ACC112 (cell line): Measurements from ENCODE around the gene NCAPG2.
A peak's percentile ranks its signal among the peaks of the same experiment; 100 is the strongest.

Experiments used
- H2AFZ ChIP-seq: fragments of 200-600 bp; sonication (generic); one replicate; pipeline ENCODE4 v1.6.0; 2017; ENCODE audit warnings: antibody characterized with exemption, low read length; ENCODE audit not compliant: unreplicated experiment
- H3K27ac ChIP-seq: fragments of 200-600 bp; sonication (generic); 2 replicates; pipeline ENCODE4 v1.5.1; 2014; ENCODE audit warnings: low read depth, mild to moderate bottlenecking, antibody characterized with exemption, low read length, moderate library complexity
- H3K27me3 ChIP-seq: fragments of 200-600 bp; sonication (generic); 2 replicates; pipeline ENCODE4 v1.6.1; 2014; ENCODE audit warnings: mild to moderate bottlenecking, antibody characterized with exemption, low read length, moderate library complexity, mixed read lengths; ENCODE audit not compliant: insufficient read depth
- H3K36me3 ChIP-seq: fragments of 200-600 bp; sonication (generic); 2 replicates; pipeline ENCODE4 v1.6.1; 2016; ENCODE audit warnings: mild to moderate bottlenecking, antibody characterized with exemption, low read length, moderate library complexity, mixed read lengths; ENCODE audit not compliant: insufficient read depth
- H3K4me1 ChIP-seq: fragments of 200-600 bp; sonication (generic); one replicate; pipeline ENCODE4 v1.6.1; 2016; ENCODE audit warnings: low read length, mixed read lengths; ENCODE audit not compliant: insufficient read depth, unreplicated experiment, control insufficient read depth
- H3K4me3 ChIP-seq: fragments of 200-600 bp; sonication (generic); 2 replicates; pipeline ENCODE4 v1.5.1; 2014; ENCODE audit warnings: mild to moderate bottlenecking, low read depth, low read length
- H3K79me2 ChIP-seq: fragments of 200-600 bp; sonication (generic); one replicate; pipeline ENCODE4 v1.6.0; 2016; ENCODE audit warnings: low read length; ENCODE audit not compliant: control insufficient read depth, unreplicated experiment, insufficient read depth

NCAPG2 gene, protein sequence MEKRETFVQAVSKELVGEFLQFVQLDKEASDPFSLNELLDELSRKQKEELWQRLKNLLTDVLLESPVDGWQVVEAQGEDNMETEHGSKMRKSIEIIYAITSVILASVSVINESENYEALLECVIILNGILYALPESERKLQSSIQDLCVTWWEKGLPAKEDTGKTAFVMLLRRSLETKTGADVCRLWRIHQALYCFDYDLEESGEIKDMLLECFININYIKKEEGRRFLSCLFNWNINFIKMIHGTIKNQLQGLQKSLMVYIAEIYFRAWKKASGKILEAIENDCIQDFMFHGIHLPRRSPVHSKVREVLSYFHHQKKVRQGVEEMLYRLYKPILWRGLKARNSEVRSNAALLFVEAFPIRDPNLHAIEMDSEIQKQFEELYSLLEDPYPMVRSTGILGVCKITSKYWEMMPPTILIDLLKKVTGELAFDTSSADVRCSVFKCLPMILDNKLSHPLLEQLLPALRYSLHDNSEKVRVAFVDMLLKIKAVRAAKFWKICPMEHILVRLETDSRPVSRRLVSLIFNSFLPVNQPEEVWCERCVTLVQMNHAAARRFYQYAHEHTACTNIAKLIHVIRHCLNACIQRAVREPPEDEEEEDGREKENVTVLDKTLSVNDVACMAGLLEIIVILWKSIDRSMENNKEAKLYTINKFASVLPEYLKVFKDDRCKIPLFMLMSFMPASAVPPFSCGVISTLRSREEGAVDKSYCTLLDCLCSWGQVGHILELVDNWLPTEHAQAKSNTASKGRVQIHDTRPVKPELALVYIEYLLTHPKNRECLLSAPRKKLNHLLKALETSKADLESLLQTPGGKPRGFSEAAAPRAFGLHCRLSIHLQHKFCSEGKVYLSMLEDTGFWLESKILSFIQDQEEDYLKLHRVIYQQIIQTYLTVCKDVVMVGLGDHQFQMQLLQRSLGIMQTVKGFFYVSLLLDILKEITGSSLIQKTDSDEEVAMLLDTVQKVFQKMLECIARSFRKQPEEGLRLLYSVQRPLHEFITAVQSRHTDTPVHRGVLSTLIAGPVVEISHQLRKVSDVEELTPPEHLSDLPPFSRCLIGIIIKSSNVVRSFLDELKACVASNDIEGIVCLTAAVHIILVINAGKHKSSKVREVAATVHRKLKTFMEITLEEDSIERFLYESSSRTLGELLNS

GRCh38 chr7:158704524-158705233 lies at the start of gene NCAPG2:
NCAPG2 (minus strand) TSS chr7:158704804; CDS start chr7:158701899, 2,905 bp downstream.
- Histone ChIP-seq H3K4me1 (peaks cover 22% of the 10 kb centered on the region), H3K27ac (peak within 1 kb of the TSS; percentile 65), H3K4me3 (peak within 1 kb of the TSS; percentile 84), H2AFZ (peak within 1 kb of the TSS; percentile 68), H3K36me3 (peaks cover 17% of the 10 kb centered on the region; the same call in 1 of the 2 replicates), H3K79me2 (peaks cover 48% of the 10 kb centered on the region), H3K27me3 (no peaks in the 10 kb centered on the region)

DNA sequence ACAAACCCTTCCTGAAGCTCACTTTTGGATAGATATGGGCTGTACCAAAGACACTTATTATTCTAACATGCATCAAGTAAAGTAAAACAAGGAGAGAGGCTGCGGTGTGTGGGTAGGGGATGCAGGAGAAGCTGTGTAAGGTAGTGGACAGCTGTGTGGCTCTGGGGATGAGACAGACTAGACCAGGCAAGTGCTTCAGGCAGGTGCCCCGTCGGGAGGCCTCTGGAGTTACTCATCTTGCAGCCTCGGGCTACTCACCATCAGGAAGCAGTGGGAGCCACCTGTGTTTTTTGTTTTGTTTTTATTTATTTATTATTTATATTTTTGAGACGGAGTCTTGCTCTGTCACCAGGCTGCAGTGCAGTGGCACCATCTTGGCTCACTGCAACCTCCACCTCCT lies 49.3 kb upstream of the NCAPG2 start:
- H2AFZ ChIP-seq = no peak overlapping the region
- H3K4me1 ChIP-seq = no peaks in the 10 kb centered on the region
- H3K27me3 ChIP-seq = no peaks in the 10 kb centered on the region
- peaks cover 21% of the 10 kb centered on the region for H3K36me3 ChIP-seq
- H3K79me2 ChIP-seq = no peaks in the 10 kb centered on the region
- H3K27ac ChIP-seq = no peak overlapping the region
- no peak overlapping the region for H3K4me3 ChIP-seq

GRCh38 chr7:158751751-158752150 lies 47.1 kb upstream of the NCAPG2 start:
- H3K36me3 ChIP-seq = peaks cover 14% of the 10 kb centered on the region

GRCh38 chr7:158751199-158751598 lies 46.6 kb upstream of the NCAPG2 start:
- Histone ChIP-seq H3K4me1 (no peaks in the 10 kb centered on the region), H3K4me3 (no peak overlapping the region), H3K79me2 (no peaks in the 10 kb centered on the region), H2AFZ (no peak overlapping the region), H3K27ac (no peak overlapping the region), H3K27me3 (no peaks in the 10 kb centered on the region), H3K36me3 (peaks cover 14% of the 10 kb centered on the region)

More at GRCh38 chr7:158751751-158752150, 47.1 kb upstream of the NCAPG2 start:
- H2AFZ ChIP-seq = no peak overlapping the region
- H3K4me3 ChIP-seq = no peak overlapping the region
- H3K27ac ChIP-seq = no peak overlapping the region
- H3K79me2 ChIP-seq = no peaks in the 10 kb centered on the region
- no peaks in the 10 kb centered on the region for H3K27me3 ChIP-seq
- no peaks in the 10 kb centered on the region for H3K4me1 ChIP-seq

DNA sequence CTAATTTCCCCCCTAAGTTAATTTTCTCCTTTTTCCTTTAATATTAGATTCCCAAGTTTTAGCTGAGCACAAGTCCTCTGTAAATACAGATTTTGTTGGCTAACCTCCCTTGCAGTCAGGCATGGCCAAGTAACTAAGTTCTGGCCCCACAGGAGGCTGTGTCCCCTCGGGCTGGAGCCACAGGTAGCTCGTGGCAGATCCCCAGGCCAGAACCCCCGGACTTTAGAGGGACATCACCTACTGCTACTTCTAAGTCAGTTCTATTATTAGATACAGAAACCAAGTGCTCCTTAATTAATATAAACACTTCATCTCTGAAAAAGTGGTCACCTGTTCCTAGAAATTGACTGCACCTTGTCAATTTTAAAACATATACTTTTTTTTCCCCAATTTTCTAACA lies 46.1 kb upstream of the NCAPG2 start:
- no peaks in the 10 kb centered on the region for H3K27me3 ChIP-seq
- no peak overlapping the region for H2AFZ ChIP-seq
- H3K4me3 ChIP-seq = no peak overlapping the region
- H3K79me2 ChIP-seq = no peaks in the 10 kb centered on the region
- no peaks in the 10 kb centered on the region for H3K4me1 ChIP-seq
- peaks cover 14% of the 10 kb centered on the region for H3K36me3 ChIP-seq
- no peak overlapping the region for H3K27ac ChIP-seq

DNA sequence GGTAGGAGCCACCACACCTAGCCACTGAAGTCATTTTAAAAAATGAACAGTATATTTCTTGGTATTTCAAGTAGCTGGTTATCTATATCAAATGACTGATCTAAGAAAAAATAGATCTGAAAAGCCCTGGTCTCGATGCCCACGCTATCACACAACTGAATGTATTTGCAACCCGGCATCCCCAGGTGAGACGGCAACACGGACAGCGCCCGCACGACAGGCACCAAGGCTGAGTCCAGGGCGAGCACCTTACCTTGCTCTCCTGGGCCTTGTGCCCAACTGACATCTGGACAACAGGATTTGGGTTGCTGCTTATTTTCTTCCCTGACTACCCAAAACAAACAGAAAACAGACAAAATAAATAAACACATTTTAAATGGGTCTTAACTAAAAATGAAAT lies 44.8 kb upstream of the NCAPG2 start:
- H2AFZ ChIP-seq = no peak overlapping the region
- no peaks in the 10 kb centered on the region for H3K79me2 ChIP-seq
- no peaks in the 10 kb centered on the region for H3K4me1 ChIP-seq
- H3K27me3 ChIP-seq = no peaks in the 10 kb centered on the region
- H3K4me3 ChIP-seq = no peak overlapping the region
- H3K27ac ChIP-seq = no peak overlapping the region
- H3K36me3 ChIP-seq = peaks cover 12% of the 10 kb centered on the region

DNA sequence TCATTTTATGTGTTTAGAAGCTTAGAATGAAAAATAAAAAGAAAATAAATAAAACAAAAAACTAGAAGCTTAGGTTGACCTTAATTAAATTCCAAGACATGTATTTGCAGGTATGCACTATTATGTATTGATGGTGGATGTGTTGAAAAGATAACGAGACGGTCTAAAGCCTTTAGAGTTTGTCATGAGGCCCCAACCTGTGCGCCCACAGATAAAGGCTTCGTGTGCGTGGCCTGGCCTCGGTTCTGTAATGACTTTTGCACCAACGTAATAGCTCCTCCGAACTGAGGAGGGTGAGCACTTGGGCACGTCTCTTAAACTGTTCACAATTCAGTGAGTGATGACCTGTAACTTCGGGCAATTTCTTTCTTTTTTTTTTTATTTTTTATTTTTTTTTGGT lies 43.7 kb upstream of the NCAPG2 start:
- Histone ChIP-seq H3K36me3 (peaks cover 12% of the 10 kb centered on the region), H3K79me2 (no peaks in the 10 kb centered on the region), H3K27me3 (no peaks in the 10 kb centered on the region), H3K4me1 (no peaks in the 10 kb centered on the region), H3K4me3 (no peak overlapping the region), H2AFZ (no peak overlapping the region), H3K27ac (no peak overlapping the region)

GRCh38 chr7:158747408-158747807 lies 42.8 kb upstream of the NCAPG2 start:
- H3K27me3 ChIP-seq = no peaks in the 10 kb centered on the region
- H3K79me2 ChIP-seq = no peaks in the 10 kb centered on the region
- no peaks in the 10 kb centered on the region for H3K4me1 ChIP-seq
- no peak overlapping the region for H3K4me3 ChIP-seq
- H2AFZ ChIP-seq = no peak overlapping the region
- peaks cover 12% of the 10 kb centered on the region for H3K36me3 ChIP-seq
- no peak overlapping the region for H3K27ac ChIP-seq

- Histone ChIP-seq H2AFZ (no peak overlapping the region), H3K27ac (no peak overlapping the region), H3K4me1 (peaks cover 2% of the 10 kb centered on the region), H3K27me3 (no peaks in the 10 kb centered on the region), H3K79me2 (no peaks in the 10 kb centered on the region), H3K36me3 (peaks cover 12% of the 10 kb centered on the region), H3K4me3 (no peak overlapping the region)
Measured at GRCh38 chr7:158746957-158747356, 42.4 kb upstream of the NCAPG2 start.
